ENCODE results near the gene GUCY1A2.

GRCh38 chr11:106785913-106786650 lies 232.2 kb downstream of the GUCY1A2 start:
- TF ChIP-seq CTCF (IDR thresholded peaks at IDR 0.05) (no peak), POLR2A (IDR thresholded peaks at IDR 0.05) (no peak)

Data from uterus (tissue), 2 donors.